Smooth muscle cell (in vitro differentiated cells): Measurements from ENCODE around the gene OR2AJ1. TPM values are rescaled to one million over a fixed set of nuclear protein-coding genes. Genes with fewer than 3 reads are reported as not detected.

ENCODE experiments used
- DNase-seq: peaks from one replicate; lab custom pipeline; 2025; ENCODE audit not compliant: unreplicated experiment; lab: John Stamatoyannopoulos, UW
- H2AFZ ChIP-seq: fragments of 200-600 bp; sonication (generic); 2 replicates; pipeline ENCODE4 v1.6.0; 2016; ENCODE audit warnings: antibody characterized with exemption, low read depth, mild to moderate bottlenecking
- H3F3A ChIP-seq: fragments of 200-600 bp; sonication (generic); 2 replicates; pipeline ENCODE4 v1.6.0; 2017; ENCODE audit warnings: antibody characterized with exemption, low read depth
- H3K27ac ChIP-seq: fragments of 200-600 bp; sonication (generic); 2 replicates; pipeline ENCODE4 v1.5.1; 2016; ENCODE audit warnings: low read depth, mild to moderate bottlenecking
- H3K27me3 ChIP-seq: fragments of 200-600 bp; sonication (generic); 2 replicates; pipeline ENCODE4 v1.6.1; 2016; ENCODE audit warnings: low read depth, mild to moderate bottlenecking
- H3K36me3 ChIP-seq: fragments of 200-600 bp; sonication (generic); 2 replicates; pipeline ENCODE4 v1.5.1; 2016; ENCODE audit warnings: low read depth
- H3K4me1 ChIP-seq: fragments of 200-600 bp; sonication (generic); 2 replicates; pipeline ENCODE4 v1.5.1; 2016; ENCODE audit warnings: low read depth
- H3K4me2 ChIP-seq: fragments of 200-600 bp; sonication (generic); 2 replicates; pipeline ENCODE4 v1.6.0; 2016; ENCODE audit warnings: mild to moderate bottlenecking
- H3K4me3 ChIP-seq: fragments of 200-600 bp; sonication (generic); 2 replicates; pipeline ENCODE4 v1.5.1; 2016; ENCODE audit warnings: mild to moderate bottlenecking
- H3K79me2 ChIP-seq: fragments of 200-600 bp; sonication (generic); 2 replicates; pipeline ENCODE4 v1.6.0; 2016; ENCODE audit warnings: low read depth, mild to moderate bottlenecking
- H3K9ac ChIP-seq: fragments of 200-600 bp; sonication (generic); 2 replicates; pipeline ENCODE4 v1.6.0; 2016; ENCODE audit warnings: low read depth
- H3K9me3 ChIP-seq: fragments of 200-600 bp; sonication (generic); replicated peaks from 2 replicates; pipeline ENCODE4 v1.5.1; 2016; ENCODE audit warnings: low read depth
- H4K20me1 ChIP-seq: fragments of 200-600 bp; sonication (generic); 2 replicates; pipeline ENCODE4 v1.6.0; 2016; ENCODE audit warnings: low read depth
- CTCF ChIP-seq: fragments of 200-600 bp; sonication (generic); IDR thresholded peaks from 2 replicates; pipeline ENCODE4 v1.5.1; 2017; ENCODE audit warnings: borderline replicate concordance, mild to moderate bottlenecking, antibody characterized with exemption; ENCODE audit not compliant: insufficient read depth, poor library complexity, severe bottlenecking
- WGBS: methylation state at CpG from one replicate; pipeline ENCODE4 v1.1.7; 2016; ENCODE audit warnings: low lambda C conversion rate; 5-methylcytosine and 5-hydroxymethylcytosine counted together
- polyA plus RNA-seq: library from polyadenylated mRNA; unstranded; fragments of >200 nt; fragmentation: Nextera tagmentation; extraction: Ambion mirVana; gene quantifications from 2 replicates; pipeline ENCODE4 v1.2.1, GENCODE V29; 2016
- total RNA-seq: library from RNA; depleted of rRNA; stranded (reverse); fragments of >200 nt; gene quantifications from 2 replicates; pipeline ENCODE4 v1.2.3, GENCODE V29; 2014

Gene OR2AJ1
- total and polyA plus RNA-seq, 2 experiments from 2014 or later, result not detected

GRCh38 chr1:247906504-247907047 is 18.1 kb upstream of the OR2AJ1 start:
- WGBS, result 63% methylated on average over 7 of the region's 7 CpGs
- Histone ChIP-seq H4K20me1 (no peaks in the 10 kb centered on the region), H3K4me3 (no peak overlapping the region), H3K9ac (no peak overlapping the region), H3K4me1 (no peaks in the 10 kb centered on the region), H3K36me3 (no peaks in the 10 kb centered on the region), H3K27ac (no peak overlapping the region), H3K9me3 (peaks cover 6% of the 10 kb centered on the region), H3K27me3 (no peaks in the 10 kb centered on the region), H3K4me2 (no peak overlapping the region), H2AFZ (no peak overlapping the region), H3F3A (no peaks in the 10 kb centered on the region), H3K79me2 (no peaks in the 10 kb centered on the region)
- no peak for TF ChIP-seq CTCF
- no peak for DNase-seq

- Histone ChIP-seq H3K4me2 (no peak overlapping the region), H3K4me3 (no peak overlapping the region), H3K9ac (no peak overlapping the region), H3K79me2 (no peaks in the 10 kb centered on the region), H4K20me1 (no peaks in the 10 kb centered on the region), H3K36me3 (no peaks in the 10 kb centered on the region), H2AFZ (no peak overlapping the region), H3K27ac (no peak overlapping the region), H3K27me3 (no peaks in the 10 kb centered on the region), H3F3A (no peaks in the 10 kb centered on the region), H3K4me1 (no peaks in the 10 kb centered on the region), H3K9me3 (peaks cover 17% of the 10 kb centered on the region)
- no peak for DNase-seq
- 73% methylated on average over 5 of the region's 5 CpGs for WGBS
- no peak for TF ChIP-seq CTCF
These were observed 15.9 kb upstream of the OR2AJ1 start for GRCh38 chr1:247908766-247909165.

- Histone ChIP-seq H3K4me2 (no peak overlapping the region), H4K20me1 (no peaks in the 10 kb centered on the region), H3F3A (no peaks in the 10 kb centered on the region), H3K4me3 (no peak overlapping the region), H3K27ac (no peak overlapping the region), H3K79me2 (no peaks in the 10 kb centered on the region), H3K9me3 (peaks cover 14% of the 10 kb centered on the region), H3K9ac (no peak overlapping the region), H3K27me3 (no peaks in the 10 kb centered on the region), H2AFZ (no peak overlapping the region), H3K4me1 (no peaks in the 10 kb centered on the region), H3K36me3 (no peaks in the 10 kb centered on the region)
- 46% methylated on average over 2 of the region's 2 CpGs for WGBS
- TF ChIP-seq CTCF, result no peak
- DNase-seq, result no peak
These were observed 10.9 kb upstream of the OR2AJ1 start for GRCh38 chr1:247913786-247914185.

- Histone ChIP-seq H3K4me3 (no peak overlapping the region), H2AFZ (no peak overlapping the region), H3K27me3 (no peaks in the 10 kb centered on the region)
These were observed 9.6 kb upstream of the OR2AJ1 start for GRCh38 chr1:247914941-247915662.

More at GRCh38 chr1:247914941-247915662, 9.6 kb upstream of the OR2AJ1 start:
- no peaks in the 10 kb centered on the region for H3K36me3 ChIP-seq
- TF ChIP-seq CTCF, result no peak
- no peak overlapping the region for H3K4me2 ChIP-seq
- no peak overlapping the region for H3K27ac ChIP-seq
- no peaks in the 10 kb centered on the region for H3K79me2 ChIP-seq
- DNase-seq, result no peak
- peaks cover 18% of the 10 kb centered on the region for H3K9me3 ChIP-seq
- H4K20me1 ChIP-seq, result no peaks in the 10 kb centered on the region
- 55% methylated on average over 4 of the region's 4 CpGs for WGBS
- H3K4me1 ChIP-seq, result no peaks in the 10 kb centered on the region
- H3K9ac ChIP-seq, result no peak overlapping the region
- H3F3A ChIP-seq, result no peaks in the 10 kb centered on the region
